ENCODE measurements around the gene LYSMD1.
"Not testable (repeated sequence)": the region's sequence is repeated elsewhere in the genome, so short reads cannot be mapped to it uniquely, and the experiment has no call there.

DNA sequence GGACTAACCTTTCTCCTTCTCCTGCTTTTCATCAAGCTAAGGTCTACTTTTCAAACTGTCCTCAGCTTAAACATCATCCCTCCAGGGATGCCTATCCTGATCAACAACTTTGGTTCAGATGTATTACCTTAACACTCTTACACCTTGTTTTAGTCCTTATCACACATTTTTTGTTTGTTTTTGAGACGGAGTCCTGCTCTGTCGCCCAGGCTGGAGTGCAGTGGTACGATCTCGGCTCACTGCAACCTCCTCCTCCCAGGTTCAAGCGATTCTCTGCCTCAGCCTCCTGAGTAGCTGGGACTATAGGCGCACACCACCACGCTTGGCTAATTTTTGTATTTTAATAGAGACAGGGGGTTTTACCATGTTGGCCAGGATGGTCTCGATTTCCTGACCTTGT, 23.0 kb upstream of the LYSMD1 start:
- TF ChIP-seq, protein P1, sequence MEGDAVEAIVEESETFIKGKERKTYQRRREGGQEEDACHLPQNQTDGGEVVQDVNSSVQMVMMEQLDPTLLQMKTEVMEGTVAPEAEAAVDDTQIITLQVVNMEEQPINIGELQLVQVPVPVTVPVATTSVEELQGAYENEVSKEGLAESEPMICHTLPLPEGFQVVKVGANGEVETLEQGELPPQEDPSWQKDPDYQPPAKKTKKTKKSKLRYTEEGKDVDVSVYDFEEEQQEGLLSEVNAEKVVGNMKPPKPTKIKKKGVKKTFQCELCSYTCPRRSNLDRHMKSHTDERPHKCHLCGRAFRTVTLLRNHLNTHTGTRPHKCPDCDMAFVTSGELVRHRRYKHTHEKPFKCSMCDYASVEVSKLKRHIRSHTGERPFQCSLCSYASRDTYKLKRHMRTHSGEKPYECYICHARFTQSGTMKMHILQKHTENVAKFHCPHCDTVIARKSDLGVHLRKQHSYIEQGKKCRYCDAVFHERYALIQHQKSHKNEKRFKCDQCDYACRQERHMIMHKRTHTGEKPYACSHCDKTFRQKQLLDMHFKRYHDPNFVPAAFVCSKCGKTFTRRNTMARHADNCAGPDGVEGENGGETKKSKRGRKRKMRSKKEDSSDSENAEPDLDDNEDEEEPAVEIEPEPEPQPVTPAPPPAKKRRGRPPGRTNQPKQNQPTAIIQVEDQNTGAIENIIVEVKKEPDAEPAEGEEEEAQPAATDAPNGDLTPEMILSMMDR (IDR thresholded peaks at IDR 0.05; ENCODE audit: extremely low read depth in 1 of 2, insufficient read depth in 1 of 2, low read depth in 1 of 2, low read length in 2 of 2), result not testable (repeated sequence)
- TF ChIP-seq EZH2 (IDR thresholded peaks at IDR 0.05; ENCODE audit: borderline replicate concordance, low read depth, low read length, severe bottlenecking); JUN (IDR thresholded peaks at IDR 0.05; ENCODE audit: borderline replicate concordance, insufficient read depth, insufficient read length, low read depth); POLR2AphosphoS5 (IDR thresholded peaks at IDR 0.05; ENCODE audit: insufficient read depth, low read depth, low read length); MYC (IDR thresholded peaks at IDR 0.05; ENCODE audit: low read depth, low read length): not testable (repeated sequence)
